ENCODE results near the gene KCNAB1. TPM values are rescaled to one million over a fixed set of nuclear protein-coding genes. Genes with fewer than 3 reads are reported as not detected.

The KCNAB1 gene
- total RNA-seq, 2 experiments from 2014 or later = not detected

DNA sequence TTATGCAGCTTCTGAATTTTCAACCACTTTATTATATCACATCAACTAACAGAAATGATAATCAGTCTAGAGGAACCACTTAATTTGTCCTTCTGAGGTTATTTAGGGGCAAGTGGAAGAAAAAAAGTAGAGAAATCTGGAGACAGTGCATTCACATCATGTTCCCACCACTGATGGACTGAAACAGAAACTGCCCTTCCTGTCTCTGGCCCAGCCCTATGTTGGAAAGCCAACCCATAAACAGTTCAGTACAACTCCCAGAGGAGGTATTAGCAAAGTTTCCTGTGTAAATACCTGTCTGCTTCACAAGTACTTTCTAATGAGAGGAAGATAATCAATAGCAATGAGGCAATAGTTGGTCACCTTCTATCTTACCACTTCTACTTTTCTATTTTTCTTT, 228.7 kb downstream of the KCNAB1 start:
- ChIA-PET POLR2A (no interaction called here), CTCF (interaction anchor here (0.6 kb wide), 1 partner anchor 14 kb away, joined by 3 read pairs; no protein-coding TSS in a partner anchor)

DNA sequence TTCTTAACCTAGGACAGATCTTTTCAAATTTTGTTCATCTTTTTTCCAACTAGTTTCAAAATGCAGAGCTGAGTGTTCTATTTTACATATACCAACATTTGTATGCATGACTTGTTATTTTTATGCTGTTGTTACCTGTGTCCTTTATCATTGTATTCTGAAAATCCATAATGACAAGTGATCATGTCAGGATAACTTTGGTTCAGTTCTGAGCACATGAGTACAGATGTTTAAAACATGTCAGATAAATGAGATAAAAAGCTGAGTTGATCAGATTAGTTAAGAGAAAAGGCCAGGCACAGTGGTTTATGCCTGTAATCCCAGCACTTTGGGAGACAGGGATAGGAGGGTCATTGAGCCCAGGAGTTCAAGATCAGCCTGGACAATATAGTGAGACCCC, 229.6 kb downstream of the KCNAB1 start:
- ChIA-PET POLR2A (no interaction called here), CTCF (no interaction called here)

DNA sequence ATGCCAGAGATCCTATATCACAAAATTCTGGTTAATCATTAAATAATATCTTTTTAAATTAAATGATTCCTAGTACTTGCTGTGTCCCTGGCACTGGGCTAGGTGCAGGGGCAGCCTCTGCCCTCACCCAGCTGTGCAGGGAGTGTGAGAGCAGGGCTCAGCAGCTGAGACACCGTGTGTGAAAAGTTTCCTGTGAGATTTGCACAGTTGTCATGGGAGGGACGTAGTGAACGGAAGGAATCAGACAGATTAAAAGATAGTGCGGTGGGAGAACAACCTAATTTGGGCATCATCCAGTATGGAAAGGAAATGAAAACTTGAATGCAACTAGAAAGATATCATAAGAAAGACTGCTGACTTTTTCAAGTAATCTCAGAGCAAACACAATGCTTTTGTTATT, 230.4 kb downstream of the KCNAB1 start:
- ChIA-PET CTCF (no interaction called here), POLR2A (no interaction called here)

DNA sequence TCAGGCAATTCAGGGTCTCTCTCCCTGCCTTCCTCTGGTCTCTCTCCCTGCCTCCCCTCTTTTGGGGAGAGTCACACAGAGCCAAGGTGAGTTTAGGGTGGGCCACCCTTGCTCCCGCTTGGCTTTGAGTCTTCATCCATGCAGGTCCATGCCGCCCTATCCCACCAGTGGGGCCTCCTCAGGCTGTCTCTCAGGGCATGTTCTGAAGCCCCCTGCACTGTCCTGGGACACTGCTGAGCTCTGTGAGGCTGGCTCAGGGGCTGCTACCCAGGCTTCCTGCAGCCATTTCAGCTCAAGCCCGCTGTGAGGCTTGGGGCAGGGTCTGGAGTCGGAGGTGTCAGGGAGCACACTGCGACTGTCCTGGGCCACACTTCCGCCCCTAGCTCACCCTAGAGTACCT, 231.4 kb downstream of the KCNAB1 start:
- CTCF ChIA-PET = interaction anchor here (0.8 kb wide), 1 partner anchor 18 kb away, joined by 3 read pairs; no protein-coding TSS in a partner anchor
- POLR2A ChIA-PET = no interaction called here

DNA sequence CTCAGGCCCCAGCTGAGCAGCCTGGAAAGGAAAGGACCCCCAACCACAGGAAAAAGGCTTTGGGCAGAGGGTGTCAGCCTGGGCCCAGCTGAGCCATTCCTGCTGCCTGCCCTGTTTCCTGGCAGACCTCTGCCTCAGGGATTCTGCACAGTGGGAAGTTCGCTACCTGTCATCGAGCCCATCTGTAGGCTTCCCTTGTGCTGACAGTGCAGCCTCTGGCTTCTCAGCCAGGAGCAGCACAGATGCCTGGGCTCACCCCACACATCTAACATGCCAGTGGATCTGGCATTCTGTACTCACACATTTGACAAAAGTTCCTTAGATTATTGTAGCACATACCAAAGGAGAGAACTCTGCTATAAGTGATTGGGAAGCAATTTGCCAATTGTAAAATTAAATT, 232.3 kb downstream of the KCNAB1 start:
- POLR2A ChIA-PET = no interaction called here
- CTCF ChIA-PET = no interaction called here

DNA sequence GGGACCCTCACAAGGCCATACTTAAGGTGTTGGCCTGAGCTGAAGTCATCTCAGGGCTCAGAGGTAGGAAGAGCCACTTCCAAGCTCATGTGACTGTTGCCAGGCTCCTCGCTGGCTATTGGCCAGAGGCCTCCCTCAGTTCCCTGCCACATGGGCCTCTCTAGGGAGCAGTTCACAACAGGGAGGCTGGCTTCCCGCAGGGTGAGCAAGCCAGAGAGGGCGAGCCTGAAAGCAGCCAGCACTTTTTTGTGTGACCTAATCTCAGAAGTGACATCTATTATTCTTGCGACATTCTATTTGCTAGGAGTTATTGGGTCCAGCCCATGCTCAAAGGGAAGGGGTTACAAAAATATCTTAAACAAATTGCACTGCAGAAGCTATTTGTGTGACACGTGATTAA, 233.2 kb downstream of the KCNAB1 start:
- CTCF ChIA-PET = no interaction called here
- POLR2A ChIA-PET = no interaction called here

DNA sequence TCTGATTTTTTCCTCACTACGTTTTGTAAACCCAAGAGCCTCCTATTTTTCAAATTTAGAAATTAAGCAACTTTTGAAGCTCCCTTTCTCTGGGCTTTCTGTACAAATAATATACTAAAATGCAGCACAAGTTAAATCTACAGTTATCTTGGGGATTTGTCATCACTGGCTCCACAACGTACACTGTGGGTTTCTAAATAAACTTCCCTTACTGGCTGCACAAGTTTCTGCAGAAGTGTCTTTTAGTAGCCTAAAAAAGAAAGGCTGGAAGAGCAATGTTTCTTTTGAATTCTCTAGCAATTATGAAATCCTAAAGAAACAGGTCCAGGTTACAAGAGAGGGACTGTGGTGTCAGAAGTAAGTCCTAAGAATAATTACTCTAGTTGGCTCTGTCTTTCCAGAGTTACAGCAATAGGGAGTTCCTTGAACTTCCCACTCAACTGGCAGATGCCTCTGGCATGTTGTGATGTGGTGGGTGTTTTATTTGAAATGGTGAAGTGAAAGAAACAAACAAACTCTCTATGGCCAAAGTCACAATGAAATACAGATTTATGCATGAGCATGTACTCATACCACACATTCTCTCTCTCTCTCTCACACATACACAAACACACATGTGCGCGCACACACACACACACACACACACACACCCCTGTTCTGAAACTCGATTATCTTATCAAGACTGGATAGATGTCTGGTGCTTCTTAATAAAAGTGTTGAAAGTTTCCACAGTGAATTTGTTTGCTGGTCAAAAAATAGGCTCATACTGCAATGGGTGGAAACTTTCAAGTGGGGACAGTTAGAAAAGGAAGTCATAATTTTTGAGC, 236.4 kb downstream of the KCNAB1 start:
- POLR2A ChIA-PET = no interaction called here
- CTCF ChIA-PET = no interaction called here

DNA sequence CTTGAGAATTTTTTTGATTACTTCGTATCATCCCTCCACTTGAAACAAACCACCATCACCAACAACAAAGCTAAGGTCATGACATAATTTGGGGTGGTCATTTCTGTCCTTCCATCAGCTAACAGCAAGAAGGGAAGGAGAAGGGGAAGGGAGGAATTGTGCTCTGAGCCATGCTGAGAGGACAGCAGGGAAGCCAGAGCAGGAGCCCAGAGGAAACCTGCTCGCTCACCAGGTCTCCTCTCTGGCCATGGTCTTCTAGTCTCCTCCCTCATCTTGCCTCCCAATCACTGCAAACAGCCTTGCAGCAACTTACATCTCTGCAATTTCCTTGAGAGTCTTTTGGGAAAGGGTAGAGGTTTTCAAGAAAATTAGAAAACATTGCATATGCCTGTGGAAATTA, 237.9 kb downstream of the KCNAB1 start:
- CTCF ChIA-PET = no interaction called here
- POLR2A ChIA-PET = no interaction called here

DNA sequence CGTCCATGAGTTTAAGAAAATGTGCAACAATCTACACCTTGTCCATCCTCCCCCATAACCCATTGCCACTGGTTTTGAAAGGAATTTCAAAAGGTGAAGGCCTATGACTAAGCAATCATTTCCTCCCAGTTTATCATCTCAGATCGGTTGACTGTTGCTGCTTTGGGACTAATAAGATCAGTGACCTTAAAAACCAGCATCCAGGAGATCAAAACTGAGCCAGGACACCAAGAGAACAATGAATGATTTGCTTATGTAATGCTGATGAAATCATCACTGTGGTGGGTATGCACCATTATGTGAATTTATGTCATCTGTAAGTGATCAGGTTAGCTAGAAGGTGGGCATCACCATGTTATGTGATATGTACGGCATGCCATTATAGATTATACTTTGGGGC, 239.0 kb downstream of the KCNAB1 start:
- ChIA-PET CTCF (no interaction called here), POLR2A (no interaction called here)

DNA sequence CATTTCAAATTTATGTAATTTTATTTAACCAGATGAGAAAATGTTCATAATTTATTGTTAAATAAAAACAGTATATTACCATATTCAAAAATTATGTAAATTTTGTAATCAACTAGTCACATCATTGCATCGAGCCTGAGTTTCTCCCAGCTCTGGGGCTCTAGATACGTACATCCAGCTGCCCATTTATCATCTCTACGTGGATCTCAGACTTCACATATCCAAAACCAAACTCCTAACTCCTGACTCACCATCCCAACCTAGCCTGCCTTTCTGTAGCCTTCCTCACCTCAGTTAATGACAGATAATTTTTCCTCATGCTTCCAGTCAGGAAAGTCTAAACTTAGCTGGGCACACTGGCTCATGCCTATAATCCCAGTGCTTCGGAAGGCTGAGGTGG, 239.7 kb downstream of the KCNAB1 start:
- ChIA-PET POLR2A (no interaction called here), CTCF (no interaction called here)

DNA sequence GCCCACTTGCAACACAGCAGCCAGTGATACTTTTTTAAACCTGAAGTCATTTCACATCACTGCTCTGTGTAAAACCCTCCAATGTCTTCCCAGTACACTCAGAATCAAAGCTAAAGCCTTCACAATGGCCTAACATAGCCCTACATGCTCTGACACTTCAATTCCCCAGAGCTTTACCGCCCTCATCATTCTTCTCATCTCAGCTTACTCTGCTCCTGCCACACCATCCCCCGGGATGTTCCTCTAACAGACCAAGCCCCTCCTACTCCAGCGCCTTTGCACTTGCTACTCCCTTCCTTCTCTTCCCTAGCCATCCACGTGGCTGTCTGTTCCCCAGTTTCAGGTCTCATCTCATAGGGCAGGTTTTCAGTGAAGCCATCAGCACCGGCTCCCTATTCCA, 240.6 kb downstream of the KCNAB1 start:
- ChIA-PET CTCF (no interaction called here), POLR2A (no interaction called here)

DNA sequence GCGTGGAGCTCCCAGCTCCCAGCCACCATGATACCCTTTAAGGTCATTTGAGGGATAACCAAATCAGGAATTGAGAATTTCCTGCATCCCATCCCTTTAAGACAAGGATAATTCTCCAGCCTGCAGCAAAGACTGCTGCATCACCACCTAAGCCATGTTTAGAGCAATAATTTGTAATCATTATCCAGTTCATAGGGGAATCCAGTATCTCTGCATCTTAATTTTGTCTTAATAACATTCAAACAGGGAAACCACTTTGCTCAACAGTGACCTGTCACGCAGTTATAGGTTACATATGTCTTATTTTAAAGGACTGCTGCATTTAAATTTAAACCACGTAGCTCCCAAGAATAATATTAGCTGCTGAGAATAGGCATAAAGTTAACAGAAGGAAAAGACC, 246.2 kb downstream of the KCNAB1 start:
- ChIA-PET POLR2A (no interaction called here), CTCF (no interaction called here)

DNA sequence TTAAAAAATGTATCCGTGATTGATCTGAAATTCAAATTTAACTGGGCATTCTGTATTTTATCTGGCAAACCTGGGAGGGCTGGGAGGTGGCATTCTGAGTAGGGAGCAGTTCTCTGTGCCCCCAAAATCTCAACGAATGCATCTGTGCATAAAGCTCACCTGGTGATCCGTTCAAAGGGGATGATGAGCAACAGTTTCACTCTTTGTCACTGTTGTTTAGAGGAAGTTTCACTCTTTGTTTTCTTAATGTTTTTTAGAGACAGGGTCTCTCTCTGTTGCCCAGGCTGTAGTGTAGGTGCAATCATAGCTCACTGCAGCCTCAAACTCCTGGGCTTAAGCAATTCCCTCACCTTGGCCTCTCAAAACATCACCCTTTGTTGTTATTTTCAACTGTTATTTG, 247.8 kb downstream of the KCNAB1 start:
- CTCF ChIA-PET = no interaction called here
- POLR2A ChIA-PET = no interaction called here

DNA sequence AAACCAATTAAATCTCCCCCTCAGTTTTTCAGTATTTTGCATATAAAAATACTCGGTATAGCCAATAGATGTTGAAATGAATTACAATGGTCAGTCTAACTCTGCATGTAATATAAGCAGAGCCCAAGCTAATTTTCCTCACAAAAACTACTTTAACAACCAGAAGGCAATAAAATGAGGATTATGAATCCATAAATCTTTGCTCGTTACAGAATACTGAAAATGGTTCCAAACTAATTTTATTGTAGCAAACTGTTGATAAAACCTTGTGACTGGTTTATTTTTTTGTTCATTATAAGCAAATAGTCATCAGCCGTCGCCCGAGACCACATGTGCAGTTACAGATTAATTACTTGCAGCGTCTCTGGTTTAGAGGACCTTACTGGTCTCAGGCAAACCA, 251.3 kb downstream of the KCNAB1 start:
- POLR2A ChIA-PET = no interaction called here
- CTCF ChIA-PET = no interaction called here

DNA sequence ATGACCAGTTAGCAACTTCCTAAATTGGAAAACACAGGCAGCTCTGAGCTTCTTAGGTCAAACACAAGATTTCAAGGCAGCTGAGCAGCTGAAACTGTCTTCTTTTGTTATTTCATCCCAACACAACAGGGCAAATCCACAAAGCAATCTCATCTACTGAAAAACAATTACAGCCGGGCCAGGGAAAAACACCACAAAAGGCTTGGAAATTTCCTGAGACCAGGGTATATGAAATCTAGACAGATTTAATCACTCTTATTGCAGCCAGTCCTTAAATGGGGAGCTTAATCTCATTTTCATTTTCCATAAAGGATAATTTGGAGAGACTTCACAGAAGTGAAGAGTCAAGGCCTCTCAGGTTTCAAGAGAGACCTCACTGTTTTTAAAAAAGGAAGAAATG, 252.7 kb downstream of the KCNAB1 start:
- ChIA-PET POLR2A (no interaction called here), CTCF (no interaction called here)

DNA sequence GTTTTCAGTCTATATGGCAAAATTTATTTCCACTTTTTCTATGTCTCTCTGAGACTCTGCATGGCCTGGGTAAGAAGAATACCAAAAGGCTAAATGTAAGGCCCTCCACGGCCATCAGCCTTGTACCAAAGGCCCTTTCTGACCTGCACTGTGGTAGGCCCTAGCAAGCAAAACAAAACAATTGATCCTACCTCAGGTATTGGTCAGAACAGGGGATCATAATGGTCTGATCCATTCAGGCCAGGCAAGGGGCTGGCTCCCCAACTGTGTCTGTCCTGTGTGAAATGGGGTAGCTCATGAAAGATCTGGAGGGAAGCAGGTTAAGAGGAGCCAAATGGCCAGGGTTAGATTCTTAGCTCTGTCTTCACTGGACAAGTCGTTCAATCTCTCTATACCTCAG, 253.3 kb downstream of the KCNAB1 start:
- ChIA-PET POLR2A (no interaction called here), CTCF (no interaction called here)

DNA sequence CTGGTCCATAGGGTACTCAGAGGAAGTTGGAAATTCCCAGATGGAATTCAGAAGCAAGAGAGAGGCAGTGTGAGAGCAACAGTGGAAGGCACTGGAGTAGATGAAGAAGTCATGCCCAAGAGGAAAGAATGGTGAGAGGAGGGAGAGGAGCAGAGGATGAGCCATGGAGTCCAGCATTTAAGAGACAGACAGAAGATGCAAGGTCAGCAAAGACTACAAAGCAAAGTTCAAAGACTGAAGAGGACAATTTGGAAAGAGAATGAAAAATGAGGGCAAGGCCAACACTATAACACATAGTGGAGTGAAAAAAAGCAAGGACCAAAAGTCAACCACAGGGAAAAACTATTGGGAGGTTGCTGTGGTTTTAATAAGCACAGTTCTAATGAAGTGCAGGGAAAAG, 255.8 kb downstream of the KCNAB1 start:
- ChIA-PET CTCF (no interaction called here), POLR2A (no interaction called here)

DNA sequence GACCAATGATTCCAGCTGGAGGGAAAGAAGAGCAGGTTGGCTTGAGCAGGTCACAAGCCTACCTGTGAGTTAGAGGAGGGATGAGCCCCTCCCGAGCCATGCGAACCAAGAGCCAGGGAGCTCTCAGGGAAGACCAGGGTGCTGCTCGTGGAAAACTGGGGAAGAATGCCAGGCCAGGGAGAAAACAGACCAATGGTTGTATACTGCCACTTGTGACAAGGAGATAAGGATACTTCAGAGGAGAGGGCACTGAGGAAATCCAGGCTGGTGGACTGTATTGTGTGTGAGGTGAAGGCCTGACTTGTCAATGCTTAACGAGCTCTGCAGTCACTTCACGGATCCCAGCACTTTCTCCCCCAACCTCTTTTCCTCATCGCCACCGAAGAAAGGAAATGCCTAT, 256.9 kb downstream of the KCNAB1 start:
- ChIA-PET CTCF (no interaction called here), POLR2A (no interaction called here)

DNA sequence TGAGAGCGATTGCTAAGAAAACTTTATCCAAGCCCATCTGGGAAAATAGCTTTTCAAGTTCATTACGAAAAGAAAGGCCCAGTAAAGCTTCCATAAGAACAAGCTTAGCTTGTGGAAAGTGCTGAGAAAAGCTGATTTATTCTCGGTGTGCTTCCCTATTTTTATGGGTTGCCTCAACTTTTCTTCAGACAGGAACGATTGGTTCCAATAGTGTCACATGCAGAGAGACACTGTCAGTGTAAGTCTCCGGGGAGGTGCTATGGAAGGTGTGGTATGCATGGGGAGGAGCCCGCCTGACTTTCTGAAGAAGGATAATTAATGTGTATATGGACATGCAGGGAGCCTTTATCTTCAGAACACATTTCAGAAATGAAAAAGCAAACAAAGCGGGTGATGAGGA, 257.3 kb downstream of the KCNAB1 start:
- CTCF ChIA-PET = no interaction called here
- POLR2A ChIA-PET = no interaction called here

DNA sequence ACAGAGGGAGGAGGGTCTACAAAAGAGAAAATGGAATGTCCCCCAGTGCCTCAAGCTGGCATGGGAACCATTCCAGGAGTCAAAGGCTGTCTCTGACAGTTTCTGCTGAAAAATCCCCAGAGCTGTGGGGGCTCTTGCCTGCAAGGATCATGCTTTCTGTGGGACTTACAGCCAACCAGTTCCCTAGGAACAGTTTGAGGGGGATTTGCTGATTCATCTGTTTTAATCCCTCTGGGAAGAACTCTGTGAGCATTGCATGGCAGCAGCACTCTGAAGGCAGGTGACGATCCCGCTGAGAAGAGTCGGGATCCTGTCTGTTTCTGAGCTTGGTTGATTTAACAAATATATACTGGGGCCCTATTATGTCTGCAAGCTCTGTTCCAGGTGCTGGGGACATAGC, 258.5 kb downstream of the KCNAB1 start:
- CTCF ChIA-PET = no interaction called here
- POLR2A ChIA-PET = no interaction called here

DNA sequence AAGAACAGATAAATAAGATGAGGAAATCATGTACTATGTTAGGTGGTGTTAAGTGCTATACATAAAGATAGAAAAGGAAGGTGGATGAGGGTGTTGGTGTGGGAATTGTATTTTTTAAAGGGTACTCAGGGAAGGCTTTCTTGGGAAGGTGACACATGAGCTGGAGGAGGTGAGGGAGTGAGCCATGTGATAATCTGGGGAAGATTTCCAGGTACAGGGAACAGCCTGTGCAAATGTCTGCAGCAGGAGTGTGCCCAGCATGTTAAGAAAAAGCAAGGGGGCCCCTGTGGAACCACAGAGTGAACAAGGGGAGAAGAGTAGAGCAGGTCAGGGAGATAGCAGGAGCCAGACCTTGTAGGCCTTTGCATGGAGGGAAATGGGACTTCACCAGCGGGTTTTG, 258.9 kb downstream of the KCNAB1 start:
- POLR2A ChIA-PET = no interaction called here
- CTCF ChIA-PET = no interaction called here

DNA sequence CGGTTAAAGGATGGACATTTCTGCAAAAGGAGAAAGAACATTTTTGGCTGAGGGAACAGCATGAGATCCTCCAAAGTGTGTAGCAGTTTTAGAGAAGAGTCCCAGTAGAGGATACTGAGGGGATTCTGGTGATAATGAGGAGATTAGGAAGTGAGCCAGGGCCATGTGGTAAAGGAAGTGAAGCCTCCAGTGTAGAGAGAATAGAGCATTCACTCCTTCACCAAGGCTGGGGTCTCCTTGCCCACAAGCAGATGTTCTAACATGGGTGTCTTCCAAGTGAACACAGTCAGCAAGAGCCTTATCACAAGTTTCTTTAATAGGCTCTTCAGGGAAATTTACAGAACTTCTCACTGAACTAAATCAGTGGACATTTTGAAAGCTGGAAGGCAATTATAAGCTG, 260.9 kb downstream of the KCNAB1 start:
- ChIA-PET CTCF (no interaction called here), POLR2A (no interaction called here)

All from activated CD8-positive, alpha-beta memory T cell treated with anti-CD3 and anti-CD28 coated beads for 36 hours (primary cell).